Measurements from ENCODE around the gene SLC12A5. TPM values are rescaled to one million over a fixed set of nuclear protein-coding genes. Genes with fewer than 3 reads are reported as not detected.

Gene SLC12A5
- total and polyA plus RNA-seq, 2 donors (not counting 1 experiment from before 2014, with no cell fraction given) = 0.32 TPM; not detected in 1

DNA sequence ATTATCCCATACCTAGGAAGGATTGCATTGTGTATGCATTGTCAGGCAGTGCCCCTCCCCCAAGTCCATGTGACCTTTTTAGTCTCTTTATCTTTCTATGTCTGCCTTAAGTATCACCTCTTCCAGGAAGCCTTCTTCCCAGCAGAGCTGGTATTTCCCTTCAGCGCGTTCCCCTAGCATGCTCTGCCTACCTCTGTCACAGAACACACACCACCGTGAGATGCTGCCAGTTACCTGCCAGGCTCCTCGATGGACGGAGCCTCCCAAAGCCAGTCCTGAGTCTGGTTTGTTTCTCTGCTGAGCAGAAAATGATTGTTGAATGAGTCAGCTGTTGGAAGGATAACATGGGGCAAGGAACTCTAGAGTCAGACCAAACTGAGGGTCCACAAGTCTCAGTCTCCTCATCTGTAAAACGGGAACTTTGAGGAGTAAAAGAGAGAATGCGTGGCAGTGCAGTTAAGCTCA, 45.7 kb upstream of the SLC12A5 start:
- no peaks in the 10 kb centered on the region for H3K9me3 Mint-ChIP-seq (ENCODE audit: insufficient read depth)
- H4K20me1 ChIP-seq (ENCODE audit: control insufficient read depth, insufficient read depth, low read length, poor library complexity, severe bottlenecking) = no peaks in the 10 kb centered on the region
- TF ChIP-seq, protein P1, sequence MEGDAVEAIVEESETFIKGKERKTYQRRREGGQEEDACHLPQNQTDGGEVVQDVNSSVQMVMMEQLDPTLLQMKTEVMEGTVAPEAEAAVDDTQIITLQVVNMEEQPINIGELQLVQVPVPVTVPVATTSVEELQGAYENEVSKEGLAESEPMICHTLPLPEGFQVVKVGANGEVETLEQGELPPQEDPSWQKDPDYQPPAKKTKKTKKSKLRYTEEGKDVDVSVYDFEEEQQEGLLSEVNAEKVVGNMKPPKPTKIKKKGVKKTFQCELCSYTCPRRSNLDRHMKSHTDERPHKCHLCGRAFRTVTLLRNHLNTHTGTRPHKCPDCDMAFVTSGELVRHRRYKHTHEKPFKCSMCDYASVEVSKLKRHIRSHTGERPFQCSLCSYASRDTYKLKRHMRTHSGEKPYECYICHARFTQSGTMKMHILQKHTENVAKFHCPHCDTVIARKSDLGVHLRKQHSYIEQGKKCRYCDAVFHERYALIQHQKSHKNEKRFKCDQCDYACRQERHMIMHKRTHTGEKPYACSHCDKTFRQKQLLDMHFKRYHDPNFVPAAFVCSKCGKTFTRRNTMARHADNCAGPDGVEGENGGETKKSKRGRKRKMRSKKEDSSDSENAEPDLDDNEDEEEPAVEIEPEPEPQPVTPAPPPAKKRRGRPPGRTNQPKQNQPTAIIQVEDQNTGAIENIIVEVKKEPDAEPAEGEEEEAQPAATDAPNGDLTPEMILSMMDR (IDR thresholded peaks at IDR 0.05) = no peak
- no peak for TF ChIP-seq EZH2 (IDR thresholded peaks at IDR 0.05; ENCODE audit: borderline replicate concordance, insufficient read depth, low read depth, low read length, poor library complexity, severe bottlenecking)
- H3K4me3 Mint-ChIP-seq = no peak overlapping the region
- no peak overlapping the region for H3K9ac ChIP-seq (ENCODE audit: low read length)
- H2AFZ ChIP-seq (ENCODE audit: insufficient read depth, low read depth, low read length, poor library complexity, severe bottlenecking) = no peak overlapping the region
- no peaks in the 10 kb centered on the region for H3K79me2 ChIP-seq (ENCODE audit: control insufficient read depth, insufficient read depth, low read length)
- 61% methylated on average over 5 of the region's 7 CpGs for WGBS (ENCODE audit: insufficient coverage)
- no peak overlapping the region for H3K27ac ChIP-seq (ENCODE audit: low read length in 2 of 2)
- peaks cover 0 to 24% (median 9%) of the 10 kb centered on the region in 4 experiments for H3K27me3 ChIP-seq (replicated peaks in 1 of 4; ENCODE audit: control extremely low read depth in 1 of 4, control insufficient read depth in 3 of 4, insufficient read depth in 4 of 4, low read length in 3 of 4)
- ChIA-PET POLR2A (interaction anchor here (1.1 kb wide), 1 partner anchor 31 kb away, joined by 3 read pairs; no protein-coding TSS in a partner anchor), CTCF (interaction anchor here (1.0 to 2.3 kb wide), 4 partner anchors 11 to 366 kb away, joined by 3 to 12 read pairs (median 4); no protein-coding TSS in a partner anchor)
- no peaks in the 10 kb centered on the region for H3K36me3 ChIP-seq (replicated peaks in 1 of 2; ENCODE audit: control extremely low read depth in 1 of 2, control insufficient read depth in 1 of 2, extremely low read depth in 1 of 2, insufficient read depth in 2 of 2, low read length in 1 of 2)
- no peak for DNase-seq
- intact Hi-C loops (cut with micrococcal nuclease) = no loop called here
- H3K27ac Mint-ChIP-seq = no peak overlapping the region
- H3K4me2 ChIP-seq (replicated peaks; ENCODE audit: low read depth, low read length, poor library complexity, severe bottlenecking) = no peak overlapping the region
- peaks cover 0 to 4% (median 0%) of the 10 kb centered on the region in 3 donors for H3K9me3 ChIP-seq (ENCODE audit: control extremely low read depth in 1 of 3, control insufficient read depth in 2 of 3, insufficient read depth in 1 of 3, low read length in 2 of 3)
- no peak overlapping the region for H3K4me3 ChIP-seq (ENCODE audit: control extremely low read depth in 1 of 5, extremely low read depth in 1 of 5, insufficient read depth in 1 of 5, low read depth in 2 of 5, low read length in 4 of 5)
- H3K4me1 ChIP-seq (ENCODE audit: control insufficient read depth in 2 of 2, insufficient read depth in 2 of 2, low read length in 2 of 2) = peaks cover 0 to 5% of the 10 kb centered on the region in 2 donors
- H3K4me1 Mint-ChIP-seq = no peaks in the 10 kb centered on the region
- peaks cover 8% of the 10 kb centered on the region for H3K27me3 Mint-ChIP-seq
- ATAC-seq (ENCODE audit: low read depth) = no peak

DNA sequence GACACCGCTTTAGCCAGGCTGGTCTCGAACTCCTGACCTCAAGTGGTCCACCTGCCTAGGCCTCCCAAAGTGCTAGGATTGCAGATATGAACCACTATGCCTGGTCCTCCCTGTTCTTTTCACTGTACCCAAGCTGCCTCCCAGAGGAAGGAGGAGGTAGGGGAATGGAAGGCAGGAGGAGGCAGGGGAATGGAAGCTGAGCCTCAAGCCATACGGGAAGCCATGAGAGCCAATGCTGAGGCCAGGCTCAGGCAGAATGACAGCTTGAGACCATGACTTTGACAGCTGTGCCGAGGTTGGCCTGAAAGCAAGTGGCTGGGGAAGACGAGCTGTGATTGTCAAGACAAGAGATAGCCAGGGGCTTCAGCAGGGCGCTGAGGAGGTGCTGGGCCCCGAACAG, 43.4 kb upstream of the SLC12A5 start:
- Mint-ChIP-seq H3K27me3 (peaks cover 20% of the 10 kb centered on the region), H3K4me1 (no peaks in the 10 kb centered on the region), H3K27ac (no peak overlapping the region), H3K4me3 (no peak overlapping the region), H3K9me3 (ENCODE audit: insufficient read depth) (no peaks in the 10 kb centered on the region)
- no peaks in the 10 kb centered on the region for H3K79me2 ChIP-seq (ENCODE audit: control insufficient read depth, insufficient read depth, low read length)
- H3K27me3 ChIP-seq (replicated peaks in 1 of 4; ENCODE audit: control extremely low read depth in 1 of 4, control insufficient read depth in 3 of 4, insufficient read depth in 4 of 4, low read length in 3 of 4) = peaks cover 0 to 30% (median 11%) of the 10 kb centered on the region in 4 experiments
- DNase-seq (no peak), ATAC-seq (ENCODE audit: low read depth) (no peak)
- ChIA-PET CTCF (interaction anchor here (0.6 to 6.9 kb wide), 8 partner anchors 13 to 400 kb away, joined by 3 to 84 read pairs (median 4); partner anchors contain the start of gene ZNF335), POLR2A (interaction anchor here (0.5 kb wide), 1 partner anchor 365 kb away, joined by 6 read pairs; no protein-coding TSS in a partner anchor)
- H3K9me3 ChIP-seq (ENCODE audit: control extremely low read depth in 1 of 3, control insufficient read depth in 2 of 3, insufficient read depth in 1 of 3, low read length in 2 of 3) = peaks cover 0 to 4% (median 0%) of the 10 kb centered on the region in 3 donors
- TF ChIP-seq EZH2 (IDR thresholded peaks at IDR 0.05; ENCODE audit: borderline replicate concordance, insufficient read depth, low read depth, low read length, poor library complexity, severe bottlenecking) = no peak
- TF ChIP-seq, protein P1 (IDR thresholded peaks at IDR 0.05) = no peak
- no peak overlapping the region for H3K4me3 ChIP-seq (ENCODE audit: control extremely low read depth in 1 of 5, extremely low read depth in 1 of 5, insufficient read depth in 1 of 5, low read depth in 2 of 5, low read length in 4 of 5)
- H3K9ac ChIP-seq (ENCODE audit: low read length) = no peak overlapping the region
- intact Hi-C loops (cut with micrococcal nuclease) = no loop called here
- H3K36me3 ChIP-seq (replicated peaks in 1 of 2; ENCODE audit: control extremely low read depth in 1 of 2, control insufficient read depth in 1 of 2, extremely low read depth in 1 of 2, insufficient read depth in 2 of 2, low read length in 1 of 2) = no peaks in the 10 kb centered on the region
- no peak overlapping the region for H2AFZ ChIP-seq (ENCODE audit: insufficient read depth, low read depth, low read length, poor library complexity, severe bottlenecking)
- no peaks in the 10 kb centered on the region for H4K20me1 ChIP-seq (ENCODE audit: control insufficient read depth, insufficient read depth, low read length, poor library complexity, severe bottlenecking)
- 87% methylated on average over 7 of the region's 7 CpGs for WGBS (ENCODE audit: insufficient coverage)
- H3K4me1 ChIP-seq (ENCODE audit: control insufficient read depth in 2 of 2, insufficient read depth in 2 of 2, low read length in 2 of 2) = peaks cover 0 to 5% of the 10 kb centered on the region in 2 donors
- no peak overlapping the region for H3K27ac ChIP-seq (ENCODE audit: low read length in 2 of 2)
- H3K4me2 ChIP-seq (replicated peaks; ENCODE audit: low read depth, low read length, poor library complexity, severe bottlenecking) = no peak overlapping the region
